ENCODE results near the gene NTMT1.

DNA sequence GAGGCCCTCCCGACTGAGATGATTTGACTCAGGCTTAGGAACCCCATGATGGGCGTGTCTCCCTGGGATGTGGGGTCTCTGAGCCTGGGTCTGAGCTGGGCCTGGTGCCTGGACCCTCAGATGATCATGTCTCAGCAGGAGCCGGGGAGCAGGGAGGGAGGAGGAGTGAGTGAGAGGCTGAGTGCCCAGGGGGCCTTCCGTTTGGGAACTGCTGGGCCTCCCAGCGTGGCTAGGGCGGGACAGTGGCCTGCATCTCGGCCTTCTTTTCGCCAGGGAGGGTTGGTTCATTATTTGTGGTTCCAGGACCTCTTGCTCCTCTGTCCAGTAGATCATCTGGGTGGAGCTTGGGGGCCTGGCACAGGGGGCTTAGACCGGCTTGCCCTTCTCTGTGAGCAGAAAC lies 45.1 kb downstream of the NTMT1 start:
- TF ChIP-seq, protein P1, sequence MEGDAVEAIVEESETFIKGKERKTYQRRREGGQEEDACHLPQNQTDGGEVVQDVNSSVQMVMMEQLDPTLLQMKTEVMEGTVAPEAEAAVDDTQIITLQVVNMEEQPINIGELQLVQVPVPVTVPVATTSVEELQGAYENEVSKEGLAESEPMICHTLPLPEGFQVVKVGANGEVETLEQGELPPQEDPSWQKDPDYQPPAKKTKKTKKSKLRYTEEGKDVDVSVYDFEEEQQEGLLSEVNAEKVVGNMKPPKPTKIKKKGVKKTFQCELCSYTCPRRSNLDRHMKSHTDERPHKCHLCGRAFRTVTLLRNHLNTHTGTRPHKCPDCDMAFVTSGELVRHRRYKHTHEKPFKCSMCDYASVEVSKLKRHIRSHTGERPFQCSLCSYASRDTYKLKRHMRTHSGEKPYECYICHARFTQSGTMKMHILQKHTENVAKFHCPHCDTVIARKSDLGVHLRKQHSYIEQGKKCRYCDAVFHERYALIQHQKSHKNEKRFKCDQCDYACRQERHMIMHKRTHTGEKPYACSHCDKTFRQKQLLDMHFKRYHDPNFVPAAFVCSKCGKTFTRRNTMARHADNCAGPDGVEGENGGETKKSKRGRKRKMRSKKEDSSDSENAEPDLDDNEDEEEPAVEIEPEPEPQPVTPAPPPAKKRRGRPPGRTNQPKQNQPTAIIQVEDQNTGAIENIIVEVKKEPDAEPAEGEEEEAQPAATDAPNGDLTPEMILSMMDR (IDR thresholded peaks at IDR 0.05; ENCODE audit: poor library complexity) = no peak
- TF ChIP-seq EZH2 (IDR thresholded peaks at IDR 0.05; ENCODE audit: borderline replicate concordance) (no peak), EZH2phosphoT487 (IDR thresholded peaks at IDR 0.05; ENCODE audit: low read depth, severe bottlenecking, unreplicated experiment) (no peak)

Measured in hepatocyte (in vitro differentiated cells).